Spinal cord (tissue), 10 donors: ENCODE measurements around the gene ADAMTSL2. TPM values are rescaled to one million over a fixed set of nuclear protein-coding genes. Genes with fewer than 3 reads are reported as not detected.

Experiments
- DNase-seq, 6 donors: peaks; one replicate each; pipeline versions ENCODE4 v3.0.0 to v3.0.0-alpha.2; 2013 to 2015; ENCODE audit warnings: low spot score in 6 of 6, low read depth in 4 of 6
- H3K27ac ChIP-seq: one replicate; pipeline ENCODE4 v1.5.1; 2013; ENCODE audit warnings: low read depth, low read length, control low read depth
- H3K27me3 ChIP-seq: one replicate; pipeline ENCODE4 v1.6.1; 2013; ENCODE audit warnings: low read length; ENCODE audit not compliant: control insufficient read depth, insufficient read depth
- H3K36me3 ChIP-seq: one replicate; pipeline ENCODE4 v1.6.1; 2013; ENCODE audit warnings: low read length; ENCODE audit not compliant: control insufficient read depth, insufficient read depth
- H3K4me1 ChIP-seq: one replicate; pipeline ENCODE4 v1.6.1; 2013; ENCODE audit warnings: low read length; ENCODE audit not compliant: control insufficient read depth, insufficient read depth
- H3K4me3 ChIP-seq: one replicate; pipeline ENCODE4 v1.5.1; 2013; ENCODE audit warnings: low read depth, low read length, control low read depth
- H3K9me3 ChIP-seq: one replicate; pipeline ENCODE4 v1.6.1; 2013; ENCODE audit warnings: low read length; ENCODE audit not compliant: control insufficient read depth, insufficient read depth
- WGBS: methylation state at CpG from one replicate; pipeline ENCODE4 v1.1.5; 2013; ENCODE audit warnings: missing lambda C conversion rate; ENCODE audit not compliant: insufficient coverage; 5-methylcytosine and 5-hydroxymethylcytosine counted together
- polyA plus RNA-seq, 2 donors: library from polyadenylated mRNA; unstranded; fragments of 120-200 nt; gene quantifications; one replicate each; pipeline ENCODE4 v1.2.1, GENCODE V29; 2013; ENCODE audit not compliant: insufficient read length in 2 of 2
- total RNA-seq, 2 donors: library from RNA; depleted of rRNA in 1 of 2; stranded (reverse); fragments of 120-200 nt in 1 of 2; fragments of >200 nt in 1 of 2; gene quantifications; one replicate each; pipeline versions ENCODE4 v1.2.3 to v1.2.4, GENCODE V29; 2013 to 2014
- donor health status: healthy.

Gene ADAMTSL2
- total and polyA plus RNA-seq, 4 donors: 3.7 to 9.0 (median 7.8) TPM

DNA sequence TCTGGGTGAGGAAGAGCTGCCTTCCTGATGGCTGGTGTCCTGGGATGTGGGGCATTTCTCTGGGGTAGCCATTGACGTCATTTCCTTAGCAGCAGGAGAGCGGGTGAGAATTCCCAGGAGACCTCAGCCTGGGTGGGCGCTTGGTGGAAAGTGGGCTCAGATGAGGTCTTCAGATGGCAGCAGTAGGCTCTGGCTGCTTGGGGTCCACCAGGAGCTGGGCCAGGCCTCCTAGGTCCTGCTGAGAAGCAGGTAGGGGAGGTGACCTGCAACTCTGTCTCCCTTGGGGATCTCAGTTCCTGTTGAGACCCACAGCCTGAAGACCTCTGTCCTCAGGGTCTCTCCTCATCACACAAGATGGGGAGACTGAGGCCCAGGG, 43.2 kb downstream of the ADAMTSL2 start:
- Histone ChIP-seq H3K9me3 (no peaks in the 10 kb centered on the region), H3K27me3 (peaks cover 3% of the 10 kb centered on the region), H3K4me1 (peaks cover 87% of the 10 kb centered on the region), H3K4me3 (no peak overlapping the region), H3K27ac (no peak overlapping the region), H3K36me3 (peaks cover 45% of the 10 kb centered on the region)
- 80% methylated on average over 2 of the region's 3 CpGs for WGBS
- no peak for DNase-seq

DNA sequence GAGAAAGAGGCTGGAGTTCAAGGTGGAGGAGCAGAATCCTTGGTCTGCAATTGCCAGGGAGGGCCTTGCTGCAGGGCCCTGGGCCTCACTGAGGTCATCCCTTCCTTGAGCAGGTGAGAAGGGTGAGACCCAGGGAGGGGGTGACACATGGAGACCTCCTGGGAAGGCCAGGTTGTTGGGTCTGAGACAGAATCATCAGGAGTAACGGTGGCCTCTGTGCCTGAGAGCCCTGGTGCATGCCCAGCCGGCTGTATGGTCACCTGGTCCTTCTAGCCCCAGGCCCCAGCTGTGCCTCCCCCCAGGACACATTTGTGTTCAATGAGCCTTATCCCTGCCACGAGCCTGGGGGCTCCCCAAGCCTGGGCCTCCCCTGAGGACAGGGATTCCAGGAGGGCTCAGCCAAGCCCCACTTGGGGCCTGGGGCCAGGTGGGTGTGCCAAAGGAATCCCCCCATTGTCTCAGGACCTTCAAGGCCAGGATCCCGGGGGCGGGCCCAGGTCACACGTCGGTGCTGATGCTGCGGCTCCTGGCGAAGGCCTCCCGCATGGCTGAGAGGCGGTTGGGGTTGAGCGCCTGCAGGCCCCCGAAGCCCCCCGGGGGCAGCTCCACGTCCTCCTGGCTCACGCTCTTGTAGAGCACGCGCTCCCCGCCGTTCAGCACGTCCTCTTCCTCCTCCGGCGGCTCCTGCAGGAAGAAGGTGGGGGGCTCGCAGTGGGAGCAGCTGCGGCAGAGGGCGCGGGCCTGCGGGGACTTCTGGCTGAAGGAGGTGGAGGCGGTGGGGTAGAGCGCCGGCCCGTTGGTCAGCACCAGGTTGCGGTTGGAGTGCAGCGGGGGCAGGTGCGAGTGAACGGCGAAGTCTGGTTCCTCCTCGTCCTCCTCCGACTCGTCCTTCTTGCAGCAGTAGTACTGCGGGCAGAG, 44.3 kb downstream of the ADAMTSL2 start:
- no peak overlapping the region for H3K4me3 ChIP-seq
- H3K4me1 ChIP-seq: peaks cover 82% of the 10 kb centered on the region
- no peaks in the 10 kb centered on the region for H3K9me3 ChIP-seq
- 55% methylated on average over 35 of the region's 41 CpGs for WGBS
- H3K27ac ChIP-seq: no peak overlapping the region
- H3K36me3 ChIP-seq: peaks cover 49% of the 10 kb centered on the region
- peaks cover 3% of the 10 kb centered on the region for H3K27me3 ChIP-seq
- no peak for DNase-seq

DNA sequence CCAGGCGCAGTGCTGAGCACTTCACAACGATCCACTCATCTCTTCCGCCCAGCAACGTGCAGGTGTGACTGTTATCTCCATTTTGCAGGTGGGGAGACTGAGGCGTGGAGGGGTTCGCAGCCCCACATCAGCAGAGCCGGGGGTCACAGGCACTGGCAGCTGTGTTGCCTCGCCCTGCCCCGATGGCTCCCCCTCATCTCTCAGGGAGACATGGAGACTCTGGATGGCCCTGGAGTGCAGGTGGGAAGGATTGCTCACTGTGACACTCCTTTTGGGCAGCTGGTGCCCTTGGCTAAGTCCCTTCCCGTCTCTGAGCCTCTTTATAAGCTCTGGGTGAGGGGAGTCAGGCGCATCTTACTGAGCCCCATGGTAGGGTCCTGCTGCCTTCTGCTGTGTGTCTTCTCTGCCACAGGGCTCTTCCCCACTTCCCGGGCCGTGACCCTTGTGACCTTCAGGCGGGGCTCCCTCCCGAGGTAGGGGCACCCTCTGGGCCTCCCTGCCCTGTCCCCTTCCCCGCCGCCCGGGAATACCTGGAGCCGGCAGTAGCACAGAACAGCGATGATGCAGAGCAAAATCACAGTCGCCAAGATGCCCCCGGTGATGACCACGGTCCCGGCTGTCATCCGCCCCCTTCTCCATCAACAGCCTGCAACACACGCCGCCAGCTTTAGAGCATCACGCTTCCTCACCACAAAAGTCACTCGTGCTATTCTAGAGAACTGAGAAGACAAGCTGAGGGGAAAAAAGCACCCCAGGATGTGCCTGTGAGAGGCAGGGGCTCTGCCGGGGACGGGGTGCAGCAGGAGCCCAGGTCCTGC, 45.3 kb downstream of the ADAMTSL2 start:
- Histone ChIP-seq H3K36me3 (peaks cover 47% of the 10 kb centered on the region), H3K27ac (no peak overlapping the region), H3K4me1 (peaks cover 82% of the 10 kb centered on the region), H3K9me3 (no peaks in the 10 kb centered on the region), H3K27me3 (peaks cover 3% of the 10 kb centered on the region), H3K4me3 (no peak overlapping the region)
- 72% methylated on average over 28 of the region's 31 CpGs for WGBS
- no peak for DNase-seq

DNA sequence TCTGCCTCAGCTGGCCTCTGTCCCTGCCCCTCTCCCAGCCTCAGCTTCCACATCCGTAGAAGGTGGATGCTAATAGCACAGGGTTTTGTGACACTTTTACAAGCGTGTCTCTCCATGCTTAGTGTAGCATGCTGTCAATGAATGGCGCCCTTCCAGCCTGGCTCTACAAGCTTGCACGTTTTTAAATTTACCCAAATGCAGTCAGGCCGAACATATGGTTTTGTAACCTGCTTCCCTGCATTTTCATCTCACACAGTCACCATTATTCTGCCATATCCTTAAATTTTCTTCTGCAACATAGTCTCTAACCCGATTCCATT, 45.9 kb downstream of the ADAMTSL2 start:
- 42% methylated on average over 5 of the region's 6 CpGs for WGBS
- no peak overlapping the region for H3K27ac ChIP-seq

DNA sequence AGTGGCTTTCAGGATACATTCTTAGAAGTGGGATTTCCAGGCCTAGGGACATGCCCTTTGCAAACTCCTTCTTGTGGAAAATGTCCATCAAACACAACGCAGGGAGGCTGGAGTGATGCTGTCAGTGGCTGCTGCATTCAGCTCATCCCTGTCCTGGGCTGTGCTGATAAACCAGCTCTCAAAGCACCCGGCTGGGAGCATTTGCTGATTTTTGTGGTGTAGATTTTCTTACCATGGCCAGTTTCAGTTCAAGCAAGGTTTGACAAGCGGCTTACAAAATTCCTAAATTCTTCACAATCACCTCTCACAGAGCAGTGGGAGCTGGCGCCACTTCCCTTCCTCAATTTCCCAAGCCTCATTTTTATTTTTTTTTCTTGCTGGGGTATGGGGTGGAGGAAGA, 46.5 kb downstream of the ADAMTSL2 start:
- H3K36me3 ChIP-seq: peaks cover 37% of the 10 kb centered on the region
- no peak overlapping the region for H3K27ac ChIP-seq
- no peak overlapping the region for H3K4me3 ChIP-seq
- peaks cover 84% of the 10 kb centered on the region for H3K4me1 ChIP-seq
- 0% methylated on average over 1 of the region's 4 CpGs for WGBS
- peaks cover 9% of the 10 kb centered on the region for H3K27me3 ChIP-seq
- DNase-seq: peak in 2 of 6 donors; percentile 56 to 62
- H3K9me3 ChIP-seq: no peaks in the 10 kb centered on the region

More for the DNA sequence above, 45.9 kb downstream of the ADAMTSL2 start:
- peak in 2 of 6 donors; percentile 77 to 93 for DNase-seq
- H3K36me3 ChIP-seq: peaks cover 42% of the 10 kb centered on the region
- no peak overlapping the region for H3K4me3 ChIP-seq
- no peaks in the 10 kb centered on the region for H3K9me3 ChIP-seq
- H3K27me3 ChIP-seq: peaks cover 3% of the 10 kb centered on the region
- peaks cover 84% of the 10 kb centered on the region for H3K4me1 ChIP-seq

DNA sequence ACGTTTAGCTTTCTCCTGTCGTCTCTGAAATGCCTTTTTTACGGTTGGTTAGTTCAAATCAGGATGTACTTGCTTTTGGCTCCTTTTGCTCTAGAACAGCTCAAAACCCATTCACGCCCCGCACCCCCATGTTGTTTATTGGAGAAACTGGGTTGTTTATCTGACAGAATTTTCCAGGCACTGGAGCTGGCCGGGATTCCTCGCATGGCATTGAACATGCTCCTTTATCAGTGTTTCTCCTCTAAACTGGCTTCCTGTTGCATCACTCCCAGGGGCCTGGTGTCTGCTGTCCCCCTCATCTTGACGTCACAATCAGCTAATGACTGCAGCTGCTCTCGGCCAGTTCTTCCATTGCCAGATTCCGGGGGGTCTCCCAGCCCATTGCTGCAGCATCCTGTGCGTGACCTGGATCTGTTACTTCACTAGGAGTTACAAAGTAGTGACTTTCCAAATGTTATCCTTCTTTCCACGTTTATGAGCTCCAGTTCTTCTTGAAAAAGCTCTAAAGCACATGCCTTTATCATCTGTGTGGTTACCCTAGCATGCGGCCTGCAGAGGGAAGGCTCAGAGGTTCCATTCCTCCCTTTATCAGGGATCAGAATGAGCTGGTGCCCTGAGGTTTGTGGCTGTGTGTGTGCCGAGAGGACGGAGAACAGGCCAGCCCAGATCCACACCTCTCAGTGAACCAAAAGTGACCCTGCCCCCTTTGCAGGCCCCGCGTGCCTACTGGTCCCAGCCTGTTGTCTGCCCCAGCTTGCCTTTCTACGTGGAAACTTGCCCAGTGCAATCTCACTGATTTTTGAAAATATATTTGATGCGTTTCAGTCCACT, 47.2 kb downstream of the ADAMTSL2 start:
- DNase-seq: peak in 2 of 6 donors; percentile 64 to 76
- 67% methylated on average over 14 of the region's 19 CpGs for WGBS
- Histone ChIP-seq H3K27me3 (peaks cover 16% of the 10 kb centered on the region), H3K27ac (no peak overlapping the region), H3K36me3 (peaks cover 36% of the 10 kb centered on the region), H3K4me3 (no peak overlapping the region), H3K9me3 (no peaks in the 10 kb centered on the region), H3K4me1 (peaks cover 85% of the 10 kb centered on the region)

DNA sequence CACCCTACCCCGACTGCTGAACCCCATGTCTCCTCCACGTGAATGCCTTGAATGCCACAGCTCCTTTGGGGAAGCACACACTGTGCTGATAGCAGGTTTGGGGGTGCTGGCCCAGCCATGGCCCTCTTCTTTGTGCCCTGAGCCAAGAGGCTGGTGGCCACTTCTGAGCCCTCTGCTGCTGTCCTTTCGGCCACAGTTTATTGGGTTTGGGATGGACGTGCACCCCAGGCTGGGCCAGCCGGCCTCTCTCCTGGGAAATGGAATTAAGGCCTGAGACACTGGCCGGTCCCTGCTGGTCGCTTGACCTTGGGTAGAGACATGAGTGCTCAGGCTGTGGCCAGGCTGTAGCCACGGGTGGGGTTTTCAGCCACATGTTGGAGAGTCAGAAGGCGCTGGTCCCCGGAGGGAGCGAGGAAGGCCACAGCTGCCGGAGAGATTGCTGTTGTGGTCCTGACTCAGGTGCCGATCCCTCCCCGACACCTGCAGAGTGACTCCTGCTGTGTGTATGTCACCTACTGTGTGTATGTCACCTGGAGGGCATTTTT, 48.1 kb downstream of the ADAMTSL2 start:
- no peaks in the 10 kb centered on the region for H3K9me3 ChIP-seq
- H3K36me3 ChIP-seq: peaks cover 31% of the 10 kb centered on the region
- H3K27me3 ChIP-seq: peaks cover 17% of the 10 kb centered on the region
- no peak overlapping the region for H3K27ac ChIP-seq
- DNase-seq: no peak
- WGBS: 94% methylated on average over 12 of the region's 14 CpGs
- H3K4me1 ChIP-seq: peaks cover 79% of the 10 kb centered on the region
- no peak overlapping the region for H3K4me3 ChIP-seq

DNA sequence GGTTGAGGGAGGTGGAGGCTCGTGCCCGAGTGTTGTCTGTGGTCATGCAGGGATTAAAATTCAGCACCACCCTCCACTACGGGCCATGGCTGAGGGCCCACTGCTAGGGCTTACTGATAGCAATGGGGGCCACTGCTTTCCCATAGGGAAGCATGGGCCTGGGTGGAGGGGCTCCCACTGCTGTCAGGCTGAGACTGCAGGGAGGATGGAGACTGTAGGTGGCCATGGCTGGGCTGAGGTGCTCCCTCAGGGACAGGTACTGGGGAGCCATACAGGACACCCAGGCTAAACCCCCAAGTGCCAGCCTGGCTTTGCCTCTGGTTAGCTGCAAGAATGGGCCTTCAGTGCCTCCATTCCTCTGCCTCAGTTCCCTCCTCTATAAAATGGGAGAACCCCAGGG, 48.6 kb downstream of the ADAMTSL2 start:
- no peak for DNase-seq
- no CpG with 5 or more reads among the region's 3 CpGs for WGBS
- no peak overlapping the region for H3K27ac ChIP-seq
- peaks cover 26% of the 10 kb centered on the region for H3K36me3 ChIP-seq
- H3K4me1 ChIP-seq: peaks cover 74% of the 10 kb centered on the region
- no peak overlapping the region for H3K4me3 ChIP-seq
- H3K9me3 ChIP-seq: no peaks in the 10 kb centered on the region
- H3K27me3 ChIP-seq: peaks cover 17% of the 10 kb centered on the region

DNA sequence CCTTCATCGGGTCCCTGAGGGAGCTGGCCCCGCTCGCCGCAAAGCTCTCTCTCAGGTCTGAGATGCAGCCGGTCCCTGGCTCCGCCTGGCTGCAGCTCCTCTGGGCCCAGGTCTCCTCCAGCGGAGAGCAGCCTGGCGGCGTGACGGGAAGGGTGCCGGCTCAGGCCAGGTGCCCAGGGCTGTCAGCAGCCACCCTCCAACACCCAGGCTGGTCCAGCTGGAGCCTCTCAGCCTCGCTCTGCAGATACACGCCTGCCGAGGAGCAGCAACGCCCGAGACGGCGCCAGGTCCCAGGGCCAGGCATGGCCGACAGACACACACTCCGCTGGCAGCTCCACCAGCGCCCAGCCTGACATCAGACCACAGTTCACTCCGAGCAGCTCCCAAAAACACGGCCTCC, 49.1 kb downstream of the ADAMTSL2 start:
- no peak overlapping the region for H3K4me3 ChIP-seq
- H3K4me1 ChIP-seq: peaks cover 70% of the 10 kb centered on the region
- H3K27me3 ChIP-seq: peaks cover 17% of the 10 kb centered on the region
- H3K9me3 ChIP-seq: no peaks in the 10 kb centered on the region
- peaks cover 21% of the 10 kb centered on the region for H3K36me3 ChIP-seq
- no peak overlapping the region for H3K27ac ChIP-seq
- WGBS: 84% methylated on average over 23 of the region's 23 CpGs
- DNase-seq: no peak
